GM21529 (cell line): ENCODE measurements around the gene RPN2.

Source experiments
- ATAC-seq: cut with Tn5 transposase; IDR thresholded peaks from one replicate; pipeline ENCODE4 v1.9.1; 2021; ENCODE audit not compliant: unreplicated experiment

The RPN2 gene

DNA sequence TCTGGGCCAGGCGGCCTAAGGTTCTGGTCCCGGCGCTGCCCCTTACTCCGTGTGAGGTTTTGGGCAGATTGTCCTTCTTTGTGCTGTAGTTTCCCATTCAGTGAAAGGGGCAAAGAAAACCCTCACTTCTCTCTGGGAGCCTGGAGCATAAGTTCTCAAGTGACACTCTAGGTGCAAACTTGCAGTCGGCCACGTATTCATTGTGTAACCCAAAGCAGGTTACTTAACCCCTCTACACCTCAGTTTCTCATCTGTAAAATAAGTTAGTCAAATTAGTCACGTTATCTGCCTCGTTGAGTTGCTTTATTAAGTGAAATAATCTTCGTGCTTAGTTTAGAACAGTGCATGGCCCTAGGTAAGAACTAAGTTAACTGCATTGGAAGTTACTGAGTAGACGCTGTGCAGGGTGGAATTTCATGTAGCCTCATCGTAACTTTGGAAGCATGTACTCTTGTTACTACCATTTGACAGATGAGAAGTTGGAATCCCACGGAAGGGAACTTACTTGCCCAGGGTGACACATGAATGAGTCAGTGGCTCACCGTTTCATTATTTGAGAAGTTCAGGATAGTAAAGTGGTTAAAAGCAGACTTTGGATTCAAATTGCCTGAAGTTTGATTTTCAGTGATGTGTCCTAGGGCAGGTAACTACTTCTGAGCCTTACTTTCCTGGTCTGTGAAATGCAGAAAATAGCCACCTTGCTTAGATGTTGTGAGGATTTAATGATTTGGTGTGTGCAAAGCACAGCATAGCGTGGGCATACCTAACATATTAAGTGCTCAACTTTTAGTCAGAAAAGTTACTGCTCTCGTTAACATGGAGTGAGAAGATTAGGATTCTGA is 774 bp downstream of the RPN2 start:
- ATAC-seq: no peak

DNA sequence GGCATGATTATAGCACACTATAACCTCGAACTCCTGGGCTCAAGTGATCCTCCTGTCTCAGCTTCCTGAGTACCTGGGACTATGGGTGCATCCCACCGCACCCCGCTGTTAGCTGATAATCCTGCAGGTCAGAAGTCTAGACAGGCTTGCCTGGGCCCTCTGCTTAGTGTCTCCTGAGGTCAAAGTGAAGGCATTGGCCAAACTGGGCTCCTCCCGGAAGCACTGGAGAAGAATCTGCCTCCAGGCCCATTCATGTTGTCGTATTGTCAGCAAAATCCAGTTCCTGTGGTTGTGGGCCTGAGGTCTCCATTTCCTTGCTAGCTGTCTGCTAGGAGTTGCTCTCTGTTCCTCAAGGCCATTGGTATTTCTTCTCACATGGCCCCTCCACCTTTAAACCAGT is 6.6 kb downstream of the RPN2 start:
- ATAC-seq: no peak

DNA sequence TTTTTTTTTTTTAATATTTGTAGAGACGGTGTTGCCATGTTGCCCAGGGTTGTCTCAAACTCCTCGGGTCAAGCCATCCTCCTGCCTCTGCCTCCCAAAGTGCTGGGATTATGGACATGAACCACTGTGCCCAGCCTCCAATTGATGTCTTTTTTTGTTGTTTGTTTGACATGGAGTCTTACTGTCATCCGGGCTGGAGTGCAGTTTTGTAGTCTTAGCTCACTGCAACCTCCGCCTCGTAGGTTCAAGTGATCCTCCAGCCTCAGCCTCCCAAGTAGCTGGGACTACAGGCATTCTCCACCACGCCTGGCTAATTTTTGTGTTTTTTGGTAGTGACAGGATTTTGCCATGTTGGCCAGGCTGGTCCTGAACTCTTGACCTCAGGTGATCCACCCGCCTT is 9.7 kb downstream of the RPN2 start:
- no peak for ATAC-seq

DNA sequence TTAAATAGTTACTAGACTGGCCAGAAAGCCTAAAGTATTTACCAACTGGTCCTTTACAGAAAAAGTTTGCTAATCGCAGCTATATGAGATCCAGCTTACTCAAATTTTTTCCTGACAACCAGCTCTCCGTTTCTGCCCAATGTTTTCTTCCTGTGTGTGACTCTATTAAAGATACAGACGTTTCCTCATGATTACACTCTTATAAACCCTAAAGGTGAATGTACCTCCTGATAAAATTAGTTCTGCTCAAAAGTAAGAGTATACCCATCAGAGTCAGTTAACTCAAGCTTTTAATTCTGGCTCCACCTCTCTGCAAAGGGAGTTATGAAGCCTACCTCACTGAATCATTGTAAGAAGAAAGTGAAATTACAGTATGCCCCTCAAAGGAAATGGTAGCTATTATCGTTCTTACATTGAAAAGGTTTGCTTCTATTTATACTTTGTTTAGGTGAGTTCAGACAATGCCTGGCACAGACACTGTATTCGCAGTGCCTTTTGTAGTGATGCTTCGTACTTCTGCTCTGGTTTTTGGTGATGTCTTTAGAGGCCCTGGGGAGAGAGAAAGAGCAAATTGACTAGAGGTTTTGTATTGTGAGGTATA is 10.4 kb downstream of the RPN2 start:
- ATAC-seq: no peak

- no peak for ATAC-seq
These were observed 11.4 kb downstream of the RPN2 start for GRCh38 chr20:37190354-37191112.

- ATAC-seq: no peak
These were observed 13.2 kb downstream of the RPN2 start for GRCh38 chr20:37192137-37192854.

- no peak for ATAC-seq
These were observed 14.1 kb downstream of the RPN2 start for GRCh38 chr20:37193226-37193625.

GRCh38 chr20:37193821-37194220 is 14.7 kb downstream of the RPN2 start:
- ATAC-seq: no peak

DNA sequence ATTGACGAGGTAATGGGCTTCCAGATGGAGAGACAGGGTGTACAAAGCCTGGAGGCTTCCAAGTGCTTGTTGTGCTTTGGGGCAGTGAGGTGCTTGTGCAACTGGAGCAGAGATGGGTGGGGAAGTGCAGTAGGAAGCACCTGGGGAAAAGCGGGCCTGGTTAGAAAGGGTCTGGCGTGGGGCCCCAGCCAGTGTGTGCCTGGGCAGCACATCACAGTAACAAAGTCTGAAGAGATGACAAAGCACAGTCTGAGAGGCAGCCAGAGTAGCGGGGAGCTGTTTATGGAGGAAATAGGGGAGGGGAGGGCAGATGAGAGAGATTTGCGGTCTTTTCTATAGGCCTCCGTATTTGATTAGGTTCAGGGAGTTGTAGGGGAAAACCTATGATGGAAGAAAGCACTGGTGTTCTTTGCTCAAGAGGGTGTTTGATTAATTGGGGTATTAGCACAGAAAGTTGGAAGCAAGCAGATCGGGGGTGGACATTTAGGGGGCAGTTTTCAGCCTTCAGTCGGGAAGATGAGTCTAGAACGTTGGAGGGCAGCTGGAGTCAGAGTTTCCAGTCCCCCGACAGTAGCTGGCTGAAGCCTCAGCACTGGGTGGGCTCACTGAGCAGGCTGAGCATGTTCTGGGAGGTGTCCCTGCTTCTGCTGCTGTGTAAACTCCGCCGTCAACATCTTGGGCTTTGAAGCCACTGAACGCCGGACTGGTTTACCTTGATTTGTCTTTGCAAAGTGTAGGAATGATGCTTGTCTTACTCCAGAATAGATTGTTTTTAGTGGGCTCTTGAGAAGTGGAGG is 15.7 kb downstream of the RPN2 start:
- no peak for ATAC-seq

DNA sequence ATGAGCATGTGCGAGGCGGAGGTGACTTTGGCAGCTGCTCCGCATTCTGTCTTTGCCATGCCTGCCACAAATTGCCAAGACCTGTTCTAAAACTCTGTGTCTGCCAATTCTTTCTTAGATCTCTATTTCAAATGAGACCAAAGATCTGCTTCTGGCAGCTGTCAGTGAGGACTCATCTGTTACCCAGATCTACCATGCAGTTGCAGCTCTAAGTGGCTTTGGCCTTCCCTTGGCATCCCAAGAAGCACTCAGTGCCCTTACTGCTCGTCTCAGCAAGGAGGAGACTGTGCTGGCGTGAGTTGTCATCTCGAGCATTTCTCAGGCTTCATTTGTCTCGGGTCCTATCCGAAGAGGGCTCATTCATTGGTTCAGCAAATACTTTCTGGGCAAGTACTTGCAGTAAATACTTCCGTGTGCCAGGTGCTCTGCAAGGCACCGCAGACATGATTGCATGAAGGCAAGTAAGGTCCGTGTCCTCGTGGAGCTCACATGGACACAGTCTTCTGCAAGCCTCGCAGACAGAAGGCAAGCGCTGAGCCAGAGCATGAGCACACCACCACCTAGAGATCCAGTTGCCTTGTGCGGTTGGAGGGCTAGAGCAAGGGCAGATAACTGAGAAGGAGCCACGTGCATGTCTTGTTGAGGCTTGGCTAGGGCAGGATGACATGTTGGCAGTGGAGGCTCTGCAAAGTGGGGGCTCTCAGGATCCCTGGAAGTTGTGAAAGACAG is 20.0 kb downstream of the RPN2 start:
- ATAC-seq: no peak

GRCh38 chr20:37200376-37200775 is 21.2 kb downstream of the RPN2 start:
- ATAC-seq: no peak

- no peak for ATAC-seq
These were observed 22.0 kb downstream of the RPN2 start for GRCh38 chr20:37200926-37201826.

- no peak for ATAC-seq
These were observed 22.7 kb downstream of the RPN2 start for GRCh38 chr20:37201827-37202162.

DNA sequence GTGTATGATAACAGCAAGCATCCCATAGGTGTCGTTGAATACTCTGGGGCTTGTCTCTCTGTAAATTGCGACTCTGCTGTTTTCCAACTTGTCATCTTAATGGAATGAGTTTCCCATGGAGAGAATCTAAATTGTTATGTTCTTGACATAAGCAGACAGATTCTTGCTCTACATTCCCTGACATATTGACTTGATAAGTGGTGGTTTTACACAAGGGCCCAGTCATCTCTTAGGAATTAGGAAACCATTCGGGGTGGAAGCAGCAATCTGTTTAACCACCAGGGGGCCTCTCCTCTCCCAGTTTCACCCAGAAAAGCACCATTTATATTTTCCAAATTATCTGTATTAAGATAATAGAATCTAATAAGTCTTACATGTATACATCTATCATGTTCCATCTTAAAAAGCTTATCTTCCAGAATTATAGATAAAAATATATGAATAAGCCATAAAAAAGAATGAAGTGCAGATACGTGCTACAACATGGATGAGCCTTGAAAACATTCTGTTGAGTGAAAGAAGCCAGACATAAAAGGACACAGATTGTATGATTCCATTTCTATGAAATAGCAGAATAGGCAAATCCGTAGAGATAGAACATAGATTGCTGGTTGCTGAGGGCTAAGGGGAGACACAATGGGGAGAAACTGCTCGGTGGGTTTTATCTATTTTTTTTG is 23.3 kb downstream of the RPN2 start:
- ATAC-seq: no peak

DNA sequence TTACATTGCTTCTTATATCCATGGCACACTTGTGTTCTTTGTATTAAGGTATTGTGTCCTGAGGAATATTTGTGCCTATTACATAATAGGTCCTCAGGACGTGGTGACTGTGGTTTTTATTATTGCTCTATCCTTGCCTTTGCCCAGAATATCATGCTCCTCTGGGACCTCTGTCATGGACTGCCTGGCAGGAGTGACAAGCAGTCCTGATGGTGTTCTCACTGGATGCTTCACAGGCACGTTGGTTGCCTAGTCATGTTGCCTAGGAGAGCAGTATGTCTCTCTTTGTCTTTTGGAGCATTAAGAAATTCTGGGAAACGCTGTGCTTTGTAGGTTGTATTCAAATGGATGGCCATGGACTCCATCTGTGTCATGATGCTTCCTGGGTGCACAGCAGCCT is 24.9 kb downstream of the RPN2 start:
- ATAC-seq: no peak

- no peak for ATAC-seq
These were observed 26.0 kb downstream of the RPN2 start for GRCh38 chr20:37205130-37205529.

- ATAC-seq: no peak
These were observed 26.7 kb downstream of the RPN2 start for GRCh38 chr20:37205794-37206193.

DNA sequence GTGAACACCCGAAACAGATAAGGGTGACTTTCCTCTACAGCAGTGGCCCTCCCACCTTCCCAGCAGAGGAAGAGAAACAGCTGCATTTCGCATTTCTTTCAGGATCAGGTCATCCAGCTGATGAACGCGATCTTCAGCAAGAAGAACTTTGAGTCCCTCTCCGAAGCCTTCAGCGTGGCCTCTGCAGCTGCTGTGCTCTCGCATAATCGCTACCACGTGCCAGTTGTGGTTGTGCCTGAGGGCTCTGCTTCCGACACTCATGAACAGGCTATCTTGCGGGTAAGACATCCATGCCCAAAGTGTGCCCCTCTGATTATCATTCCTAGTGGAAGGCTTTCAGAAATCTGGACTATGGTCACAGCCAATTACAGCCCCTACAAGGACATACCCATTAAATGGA is 28.0 kb downstream of the RPN2 start:
- no peak for ATAC-seq
